ENCODE measurements around the gene CFAP298.

- TF ChIP-seq CTCF (IDR thresholded peaks at IDR 0.05) (no peak), POLR2A (IDR thresholded peaks at IDR 0.05) (no peak)
Observed at GRCh38 chr21:32585042-32585710, 27.0 kb downstream of the CFAP298 start, which contains the start of gene TCP10L.

Measured in lower leg skin (tissue), 3 donors.